Lung (tissue), 12 donors: ENCODE results near the gene PLEKHA6. TPM values are rescaled to one million over a fixed set of nuclear protein-coding genes. Genes with fewer than 3 reads are reported as not detected.

ENCODE experiments used
- ATAC-seq: fragments of 200-7000 bp; cut with Tn5 transposase; one replicate; pipeline ENCODE4 v1.9.1; 2020; ENCODE audit warnings: moderate number of reproducible peaks; ENCODE audit not compliant: insufficient read depth, low FRiP score
- DNase-seq, 3 donors: peaks; one replicate each; pipeline ENCODE4 v3.0.0-alpha.2; 2013 to 2017
- H3K27ac ChIP-seq, 2 donors: one replicate each; pipeline ENCODE4 v1.5.1; 2013; ENCODE audit warnings: mild to moderate bottlenecking in 2 of 2, moderate library complexity in 2 of 2, control low read depth in 1 of 2, inconsistent platforms in 1 of 2, low read depth in 1 of 2, low read length in 1 of 2
- H3K27me3 ChIP-seq, 3 donors: one replicate each; pipeline ENCODE4 v1.5.1; 2013; ENCODE audit warnings: low read length in 2 of 3; ENCODE audit not compliant: control insufficient read depth in 3 of 3, insufficient read depth in 3 of 3
- H3K36me3 ChIP-seq, 4 donors: one replicate each; pipeline ENCODE4 v1.5.1; 2013; ENCODE audit warnings: low read length in 4 of 4, mild to moderate bottlenecking in 1 of 4, moderate library complexity in 1 of 4; ENCODE audit not compliant: control insufficient read depth in 4 of 4, insufficient read depth in 4 of 4
- H3K4me1 ChIP-seq, 5 donors: one replicate each; pipeline ENCODE4 v1.5.1; 2013; ENCODE audit warnings: low read length in 5 of 5, mild to moderate bottlenecking in 2 of 5, moderate library complexity in 1 of 5; ENCODE audit not compliant: control insufficient read depth in 5 of 5, insufficient read depth in 5 of 5
- H3K4me3 ChIP-seq: one replicate; pipeline ENCODE4 v1.5.1; 2013; ENCODE audit warnings: mild to moderate bottlenecking, control low read depth, moderate library complexity
- H3K9ac ChIP-seq, 2 donors: one replicate each; pipeline ENCODE4 v1.5.1; 2013; ENCODE audit warnings: low read length in 2 of 2, control low read depth in 1 of 2; ENCODE audit not compliant: insufficient read depth in 1 of 2
- H3K9me3 ChIP-seq, 4 donors: one replicate each; pipeline ENCODE4 v1.5.1; 2013; ENCODE audit warnings: low read length in 3 of 4, mild to moderate bottlenecking in 1 of 4, moderate library complexity in 1 of 4; ENCODE audit not compliant: control insufficient read depth in 4 of 4, insufficient read depth in 3 of 4
- CTCF ChIP-seq: IDR thresholded peaks from 2 replicates; pipeline ENCODE4 v1.5.1; 2012; ENCODE audit warnings: mild to moderate bottlenecking; ENCODE audit errors: control extremely low read depth, extremely low read depth
- WGBS, 2 donors: extraction: QIAGEN DNeasy Blood & Tissue Kit; methylation state at CpG; one replicate each; pipeline ENCODE4 v1.1.7; 2013; 5-methylcytosine and 5-hydroxymethylcytosine counted together
- polyA plus RNA-seq, 2 donors: library from polyadenylated mRNA; stranded (reverse); fragments of 200-250 nt; gene quantifications; one replicate each; pipeline ENCODE4 v1.2.1, GENCODE V29; 2013
- total RNA-seq, 2 donors: library from RNA; depleted of rRNA in 1 of 2; stranded (reverse); fragments of >200 nt in 1 of 2; gene quantifications; one replicate each; pipeline ENCODE4 v1.2.1, GENCODE V29; 2014 to 2021
- donor health status: control.
- donor health status: control.
- donor health status: Bipolar disorder and iron deficiency.
- donor health status: healthy.
- donor health status: DM: yes; HTN: yes; CAD: no.

Gene PLEKHA6
- total and polyA plus RNA-seq, 4 donors: 0.88 to 10.5 (median 3.3) TPM

- WGBS, 2 donors: 46 to 52% methylated on average over 8 of the region's 8 CpGs
- no peak overlapping the region for H3K9ac ChIP-seq
- no peaks in the 10 kb centered on the region for H3K9me3 ChIP-seq
- ATAC-seq: no peak
- no peaks in the 10 kb centered on the region for H3K27me3 ChIP-seq
- H3K4me1 ChIP-seq: peaks cover 13 to 50% (median 17%) of the 10 kb centered on the region in 5 donors
- TF ChIP-seq CTCF: no peak
- H3K4me3 ChIP-seq: no peak overlapping the region
- peak; percentile 58 to 75 (median 73) for DNase-seq
- no peaks in the 10 kb centered on the region for H3K36me3 ChIP-seq
- H3K27ac ChIP-seq: peak overlapping the region; percentile 40 to 85
Observed at GRCh38 chr1:204288021-204288588, 71.6 kb downstream of the PLEKHA6 start.

GRCh38 chr1:204287466-204287891 is 72.2 kb downstream of the PLEKHA6 start:
- DNase-seq (no peak), ATAC-seq (no peak)
- H3K9ac ChIP-seq: no peak overlapping the region
- TF ChIP-seq CTCF: no peak
- H3K9me3 ChIP-seq: no peaks in the 10 kb centered on the region
- WGBS, 2 donors: 28 to 53% methylated on average over 8 of the region's 8 CpGs
- H3K27ac ChIP-seq: peak overlapping the region; percentile 65 to 85
- no peaks in the 10 kb centered on the region for H3K36me3 ChIP-seq
- H3K27me3 ChIP-seq: no peaks in the 10 kb centered on the region
- H3K4me3 ChIP-seq: no peak overlapping the region
- peaks cover 13 to 51% (median 17%) of the 10 kb centered on the region in 5 donors for H3K4me1 ChIP-seq

- no peak overlapping the region for H3K9ac ChIP-seq
- no peaks in the 10 kb centered on the region for H3K27me3 ChIP-seq
- no peak overlapping the region for H3K4me3 ChIP-seq
- DNase-seq (peak in 1 of 3 donors; percentile 24), ATAC-seq (peak; percentile 61)
- 6 to 15% methylated on average over 8 of the region's 8 CpGs for WGBS, 2 donors
- no peak for TF ChIP-seq CTCF
- peak overlapping the region; percentile 75 to 85 for H3K27ac ChIP-seq
- peaks cover 14 to 55% (median 19%) of the 10 kb centered on the region in 5 donors for H3K4me1 ChIP-seq
- no peaks in the 10 kb centered on the region for H3K36me3 ChIP-seq
- H3K9me3 ChIP-seq: no peaks in the 10 kb centered on the region
Observed at GRCh38 chr1:204286831-204287421, 72.8 kb downstream of the PLEKHA6 start.
